ENCODE data around the gene XYLT1. TPM values are rescaled to one million over a fixed set of nuclear protein-coding genes. Genes with fewer than 3 reads are reported as not detected.
A peak's percentile ranks its signal among the peaks of the same experiment; 100 is the strongest.

Gene XYLT1
- polyA plus RNA-seq, 3 donors from 2014 or later, result 0.79 to 6.2 (median 3.3) TPM

GRCh38 chr16:17299790-17300189, 171.0 kb downstream of the XYLT1 start:
- no peaks in the 10 kb centered on the region for H3K27me3 Mint-ChIP-seq (ENCODE audit: low read depth in 3 of 3)
- peaks cover 0 to 2% (median 0%) of the 10 kb centered on the region in 3 donors for H3K36me3 Mint-ChIP-seq
- no peaks in the 10 kb centered on the region for H3K9me3 Mint-ChIP-seq
- no peak overlapping the region for H3K4me3 Mint-ChIP-seq
- peak overlapping the region in 1 of 6 donors; percentile 7 for H3K27ac Mint-ChIP-seq
- H3K4me1 Mint-ChIP-seq, result peaks cover 38 to 58% of the 10 kb centered on the region in 2 donors
- no peak for DNase-seq

GRCh38 chr16:17298238-17298637, 172.5 kb downstream of the XYLT1 start:
- H3K9me3 Mint-ChIP-seq, result no peaks in the 10 kb centered on the region
- peaks cover 39 to 62% of the 10 kb centered on the region in 2 donors for H3K4me1 Mint-ChIP-seq
- peaks cover 0 to 3% (median 0%) of the 10 kb centered on the region in 3 donors for H3K36me3 Mint-ChIP-seq
- no peak overlapping the region for H3K27ac Mint-ChIP-seq
- DNase-seq, result no peak
- no peak overlapping the region for H3K4me3 Mint-ChIP-seq
- H3K27me3 Mint-ChIP-seq (ENCODE audit: low read depth in 3 of 3), result no peaks in the 10 kb centered on the region

- no peak for DNase-seq
- H3K9me3 Mint-ChIP-seq, result no peaks in the 10 kb centered on the region
- peaks cover 22 to 44% of the 10 kb centered on the region in 2 donors for H3K4me1 Mint-ChIP-seq
- H3K27me3 Mint-ChIP-seq (ENCODE audit: low read depth in 3 of 3), result no peaks in the 10 kb centered on the region
- H3K4me3 Mint-ChIP-seq, result no peak overlapping the region
- H3K36me3 Mint-ChIP-seq, result peaks cover 0 to 3% (median 0%) of the 10 kb centered on the region in 3 donors
- peak overlapping the region in 1 of 6 donors; percentile 3 for H3K27ac Mint-ChIP-seq
These were observed 174.3 kb downstream of the XYLT1 start for GRCh38 chr16:17296431-17296830.

- Mint-ChIP-seq H3K27me3 (ENCODE audit: low read depth in 3 of 3) (no peaks in the 10 kb centered on the region), H3K4me1 (peaks cover 24 to 43% of the 10 kb centered on the region in 2 donors), H3K4me3 (no peak overlapping the region), H3K27ac (peak overlapping the region in 3 of 6 donors; percentile 19 to 66 (median 59)), H3K9me3 (no peaks in the 10 kb centered on the region), H3K36me3 (peaks cover 0 to 3% (median 0%) of the 10 kb centered on the region in 3 donors)
- DNase-seq, result no peak
These were observed 174.8 kb downstream of the XYLT1 start for GRCh38 chr16:17295948-17296347.

- DNase-seq, result no peak
- Mint-ChIP-seq H3K27me3 (ENCODE audit: low read depth in 3 of 3) (no peaks in the 10 kb centered on the region), H3K4me1 (peaks cover 24 to 45% of the 10 kb centered on the region in 2 donors), H3K36me3 (peaks cover 0 to 3% (median 0%) of the 10 kb centered on the region in 3 donors), H3K4me3 (no peak overlapping the region), H3K27ac (peak overlapping the region in 4 of 6 donors; percentile 1 to 78 (median 33)), H3K9me3 (no peaks in the 10 kb centered on the region)
These were observed 175.9 kb downstream of the XYLT1 start for GRCh38 chr16:17294856-17295255.

- DNase-seq, result no peak
- Mint-ChIP-seq H3K4me1 (peaks cover 24 to 44% of the 10 kb centered on the region in 2 donors), H3K27ac (peak overlapping the region in 2 of 6 donors; percentile 26 to 44), H3K36me3 (peaks cover 0 to 10% (median 0%) of the 10 kb centered on the region in 3 donors), H3K27me3 (ENCODE audit: low read depth in 3 of 3) (no peaks in the 10 kb centered on the region), H3K9me3 (peaks cover 0 to 2% (median 0%) of the 10 kb centered on the region in 6 donors), H3K4me3 (no peak overlapping the region)
These were observed 176.8 kb downstream of the XYLT1 start for GRCh38 chr16:17293813-17294558.

- Mint-ChIP-seq H3K4me1 (peaks cover 30 to 49% of the 10 kb centered on the region in 2 donors), H3K27me3 (ENCODE audit: low read depth in 3 of 3) (peaks cover 0 to 2% (median 0%) of the 10 kb centered on the region in 3 donors), H3K4me3 (no peak overlapping the region), H3K27ac (no peak overlapping the region), H3K36me3 (peaks cover 0 to 10% (median 0%) of the 10 kb centered on the region in 3 donors), H3K9me3 (peaks cover 0 to 2% (median 0%) of the 10 kb centered on the region in 6 donors)
- DNase-seq, result no peak
These were observed 179.5 kb downstream of the XYLT1 start for GRCh38 chr16:17291289-17291688.

GRCh38 chr16:17289674-17290635, 180.8 kb downstream of the XYLT1 start:
- Mint-ChIP-seq H3K27me3 (ENCODE audit: low read depth in 3 of 3) (peaks cover 0 to 2% (median 0%) of the 10 kb centered on the region in 3 donors), H3K9me3 (peaks cover 0 to 2% (median 0%) of the 10 kb centered on the region in 6 donors), H3K4me3 (no peak overlapping the region), H3K27ac (no peak overlapping the region), H3K4me1 (peaks cover 31 to 53% of the 10 kb centered on the region in 2 donors), H3K36me3 (peaks cover 0 to 10% (median 0%) of the 10 kb centered on the region in 3 donors)
- no peak for DNase-seq

GRCh38 chr16:17289050-17289449, 181.7 kb downstream of the XYLT1 start:
- H3K36me3 Mint-ChIP-seq, result peaks cover 0 to 6% (median 0%) of the 10 kb centered on the region in 3 donors
- no peak overlapping the region for H3K4me3 Mint-ChIP-seq
- peaks cover 0 to 2% (median 0%) of the 10 kb centered on the region in 3 donors for H3K27me3 Mint-ChIP-seq (ENCODE audit: low read depth in 3 of 3)
- no peak for DNase-seq
- peaks cover 0 to 2% (median 0%) of the 10 kb centered on the region in 6 donors for H3K9me3 Mint-ChIP-seq
- peaks cover 27 to 53% of the 10 kb centered on the region in 2 donors for H3K4me1 Mint-ChIP-seq
- no peak overlapping the region for H3K27ac Mint-ChIP-seq

- H3K27me3 Mint-ChIP-seq (ENCODE audit: low read depth in 3 of 3), result peaks cover 0 to 2% (median 0%) of the 10 kb centered on the region in 3 donors
- peaks cover 0 to 2% (median 0%) of the 10 kb centered on the region in 6 donors for H3K9me3 Mint-ChIP-seq
- no peak overlapping the region for H3K4me3 Mint-ChIP-seq
- H3K36me3 Mint-ChIP-seq, result peaks cover 0 to 6% (median 0%) of the 10 kb centered on the region in 3 donors
- H3K27ac Mint-ChIP-seq, result peak overlapping the region in 2 of 6 donors; percentile 4 to 46
- DNase-seq, result no peak
- peaks cover 38 to 64% of the 10 kb centered on the region in 2 donors for H3K4me1 Mint-ChIP-seq
These were observed 183.5 kb downstream of the XYLT1 start for GRCh38 chr16:17287166-17287800.

- H3K9me3 Mint-ChIP-seq, result peaks cover 0 to 2% (median 0%) of the 10 kb centered on the region in 6 donors
- DNase-seq, result no peak
- peak overlapping the region in 3 of 6 donors; percentile 2 to 72 (median 31) for H3K27ac Mint-ChIP-seq
- H3K4me1 Mint-ChIP-seq, result peaks cover 44 to 72% of the 10 kb centered on the region in 2 donors
- no peak overlapping the region for H3K4me3 Mint-ChIP-seq
- H3K27me3 Mint-ChIP-seq (ENCODE audit: low read depth in 3 of 3), result peaks cover 0 to 2% (median 0%) of the 10 kb centered on the region in 3 donors
- H3K36me3 Mint-ChIP-seq, result peaks cover 0 to 6% (median 0%) of the 10 kb centered on the region in 3 donors
These were observed 184.3 kb downstream of the XYLT1 start for GRCh38 chr16:17286443-17286842.

- Mint-ChIP-seq H3K36me3 (no peaks in the 10 kb centered on the region), H3K9me3 (no peaks in the 10 kb centered on the region), H3K4me1 (peaks cover 50 to 74% of the 10 kb centered on the region in 2 donors), H3K4me3 (no peak overlapping the region), H3K27ac (peak overlapping the region in 1 of 6 donors; percentile 63), H3K27me3 (ENCODE audit: low read depth in 3 of 3) (peaks cover 0 to 4% (median 0%) of the 10 kb centered on the region in 3 donors)
- no peak for DNase-seq
These were observed 187.7 kb downstream of the XYLT1 start for GRCh38 chr16:17283016-17283415.

GRCh38 chr16:17282247-17282646, 188.5 kb downstream of the XYLT1 start:
- Mint-ChIP-seq H3K4me1 (peaks cover 48 to 71% of the 10 kb centered on the region in 2 donors), H3K36me3 (no peaks in the 10 kb centered on the region), H3K27me3 (ENCODE audit: low read depth in 3 of 3) (peaks cover 0 to 3% (median 0%) of the 10 kb centered on the region in 3 donors), H3K27ac (peak overlapping the region in 3 of 6 donors; percentile 17 to 63 (median 57)), H3K9me3 (no peaks in the 10 kb centered on the region), H3K4me3 (peak overlapping the region; percentile 19 to 38 (median 27))
- no peak for DNase-seq
